Neuron (in vitro differentiated cells): ENCODE measurements around the gene SELENOK.
"Not testable (repeated sequence)": the region's sequence is repeated elsewhere in the genome, so short reads cannot be mapped to it uniquely, and the experiment has no call there.

ENCODE experiments used
- H2AFZ ChIP-seq: one replicate; pipeline ENCODE4 v1.6.1; 2013; ENCODE audit warnings: low read depth, mild to moderate bottlenecking, inconsistent platforms, low read length, moderate library complexity
- H3K27me3 ChIP-seq: one replicate; pipeline ENCODE4 v1.6.1; 2013; ENCODE audit warnings: low read length; ENCODE audit not compliant: insufficient read depth
- H3K36me3 ChIP-seq: one replicate; pipeline ENCODE4 v1.6.1; 2013; ENCODE audit warnings: low read length; ENCODE audit not compliant: insufficient read depth
- H3K4me1 ChIP-seq: one replicate; pipeline ENCODE4 v1.6.1; 2013; ENCODE audit warnings: low read length; ENCODE audit not compliant: insufficient read depth
- H3K4me3 ChIP-seq: 2 replicates; pipeline ENCODE4 v1.5.1; 2013; ENCODE audit warnings: mild to moderate bottlenecking, low read length, moderate library complexity
- H3K9me3 ChIP-seq: one replicate; pipeline ENCODE4 v1.6.1; 2013; ENCODE audit warnings: low read length

The SELENOK gene

GRCh38 chr3:53891497-53892285 lies at the start of gene SELENOK:
Gene SELENOK, minus strand, starts transcription at chr3:53891859.
- Histone ChIP-seq H3K9me3 (no peaks in the 10 kb centered on the region), H3K4me1 (peaks cover 23% of the 10 kb centered on the region), H2AFZ (peak within 1 kb of the TSS; percentile 81), H3K36me3 (peaks cover 14% of the 10 kb centered on the region), H3K27me3 (no peaks in the 10 kb centered on the region), H3K4me3 (peak within 1 kb of the TSS; percentile 89)

GRCh38 chr3:53941184-53941583 lies 49.5 kb upstream of the SELENOK start:
- H3K4me1 ChIP-seq: no peaks in the 10 kb centered on the region
- no peaks in the 10 kb centered on the region for H3K27me3 ChIP-seq
- no peaks in the 10 kb centered on the region for H3K36me3 ChIP-seq
- H3K9me3 ChIP-seq: peaks cover 3% of the 10 kb centered on the region
- no peak overlapping the region for H3K4me3 ChIP-seq
- no peak overlapping the region for H2AFZ ChIP-seq

- H2AFZ ChIP-seq: no peak overlapping the region
- H3K27me3 ChIP-seq: no peaks in the 10 kb centered on the region
Observed at GRCh38 chr3:53940623-53941022, 49.0 kb upstream of the SELENOK start.

GRCh38 chr3:53939813-53940212 lies 48.2 kb upstream of the SELENOK start:
- H3K9me3 ChIP-seq: no peaks in the 10 kb centered on the region
- H2AFZ ChIP-seq: no peak overlapping the region
- H3K4me1 ChIP-seq: no peaks in the 10 kb centered on the region
- no peaks in the 10 kb centered on the region for H3K27me3 ChIP-seq
- no peak overlapping the region for H3K4me3 ChIP-seq
- H3K36me3 ChIP-seq: no peaks in the 10 kb centered on the region

More at GRCh38 chr3:53940623-53941022, 49.0 kb upstream of the SELENOK start:
- H3K4me1 ChIP-seq: no peaks in the 10 kb centered on the region
- no peak overlapping the region for H3K4me3 ChIP-seq
- H3K9me3 ChIP-seq: no peaks in the 10 kb centered on the region
- H3K36me3 ChIP-seq: no peaks in the 10 kb centered on the region

- Histone ChIP-seq H2AFZ (no peak overlapping the region), H3K9me3 (no peaks in the 10 kb centered on the region), H3K4me1 (no peaks in the 10 kb centered on the region), H3K36me3 (no peaks in the 10 kb centered on the region), H3K27me3 (no peaks in the 10 kb centered on the region), H3K4me3 (no peak overlapping the region)
Observed at GRCh38 chr3:53939086-53939582, 47.5 kb upstream of the SELENOK start.

GRCh38 chr3:53938645-53939044 lies 47.0 kb upstream of the SELENOK start:
- no peaks in the 10 kb centered on the region for H3K9me3 ChIP-seq
- no peak overlapping the region for H3K4me3 ChIP-seq
- no peak overlapping the region for H2AFZ ChIP-seq
- no peaks in the 10 kb centered on the region for H3K27me3 ChIP-seq
- H3K36me3 ChIP-seq: no peaks in the 10 kb centered on the region
- H3K4me1 ChIP-seq: no peaks in the 10 kb centered on the region

- Histone ChIP-seq H3K4me1 (no peaks in the 10 kb centered on the region), H3K36me3 (no peaks in the 10 kb centered on the region), H3K4me3 (no peak overlapping the region), H3K9me3 (no peaks in the 10 kb centered on the region), H2AFZ (no peak overlapping the region), H3K27me3 (no peaks in the 10 kb centered on the region)
Observed at GRCh38 chr3:53936347-53936746, 44.7 kb upstream of the SELENOK start.

- Histone ChIP-seq H3K27me3 (no peaks in the 10 kb centered on the region), H3K36me3 (no peaks in the 10 kb centered on the region), H2AFZ (no peak overlapping the region), H3K4me3 (no peak overlapping the region), H3K9me3 (no peaks in the 10 kb centered on the region), H3K4me1 (no peaks in the 10 kb centered on the region)
Observed at GRCh38 chr3:53935283-53935901, 43.7 kb upstream of the SELENOK start.

- not testable (repeated sequence) for H3K36me3 ChIP-seq, H3K4me1 ChIP-seq, H3K27me3 ChIP-seq, H2AFZ ChIP-seq, H3K4me3 ChIP-seq, H3K9me3 ChIP-seq
Observed at GRCh38 chr3:53927208-53927872, 35.7 kb upstream of the SELENOK start.

- Histone ChIP-seq H3K4me3 (no peak overlapping the region), H3K36me3 (no peaks in the 10 kb centered on the region), H3K27me3 (no peaks in the 10 kb centered on the region), H2AFZ (no peak overlapping the region), H3K9me3 (no peaks in the 10 kb centered on the region), H3K4me1 (no peaks in the 10 kb centered on the region)
Observed at GRCh38 chr3:53921296-53921695, 29.6 kb upstream of the SELENOK start.

GRCh38 chr3:53919741-53920140 lies 28.1 kb upstream of the SELENOK start:
- Histone ChIP-seq H3K4me3 (no peak overlapping the region), H3K4me1 (no peaks in the 10 kb centered on the region), H2AFZ (no peak overlapping the region), H3K9me3 (no peaks in the 10 kb centered on the region), H3K27me3 (peaks cover 2% of the 10 kb centered on the region), H3K36me3 (no peaks in the 10 kb centered on the region)

GRCh38 chr3:53913401-53913800 lies 21.7 kb upstream of the SELENOK start:
- H3K9me3 ChIP-seq: no peaks in the 10 kb centered on the region
- H3K4me3 ChIP-seq: no peak overlapping the region
- no peaks in the 10 kb centered on the region for H3K4me1 ChIP-seq
- H3K27me3 ChIP-seq: peaks cover 4% of the 10 kb centered on the region
- H3K36me3 ChIP-seq: no peaks in the 10 kb centered on the region
- no peak overlapping the region for H2AFZ ChIP-seq

- Histone ChIP-seq H3K4me1 (no peaks in the 10 kb centered on the region), H2AFZ (no peak overlapping the region), H3K4me3 (no peak overlapping the region), H3K27me3 (peaks cover 5% of the 10 kb centered on the region), H3K36me3 (no peaks in the 10 kb centered on the region), H3K9me3 (no peaks in the 10 kb centered on the region)
Observed at GRCh38 chr3:53902711-53903110, 11.1 kb upstream of the SELENOK start.
